Measurements from ENCODE around the gene KDM2B. TPM values are rescaled to one million over a fixed set of nuclear protein-coding genes. Genes with fewer than 3 reads are reported as not detected.

Gene KDM2B
- total and polyA plus RNA-seq, 2 experiments from 2014 or later: 59.4 to 161 TPM

DNA sequence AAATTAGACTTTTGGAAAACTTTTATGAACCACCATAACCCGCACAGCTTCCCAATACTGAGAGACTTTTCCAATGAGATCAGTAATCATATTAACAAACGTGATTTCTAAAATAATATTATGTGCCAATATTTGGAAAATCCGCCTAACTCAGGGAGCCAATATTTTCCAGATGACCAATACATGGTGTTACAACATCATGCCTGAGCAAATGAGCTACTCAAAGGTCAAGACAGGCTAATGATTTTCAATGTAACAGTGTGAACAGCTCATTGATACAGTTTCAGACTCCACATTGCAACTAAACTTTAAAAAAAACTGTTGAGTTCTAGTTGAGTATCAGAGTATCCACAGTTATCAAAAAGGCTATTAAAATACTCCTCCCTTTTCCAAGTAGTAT, 134.1 kb downstream of the KDM2B start:
- ATAC-seq: no peak
- H3K4me1 Mint-ChIP-seq: peaks cover 10% of the 10 kb centered on the region; the same call in 2 of the 3 replicates
- Histone ChIP-seq H2AFZ (no peak overlapping the region), H3K9me2 (ENCODE audit: insufficient read depth) (no peaks in the 10 kb centered on the region), H3K4me3 (no peak overlapping the region), H3K79me2 (replicated peaks; ENCODE audit: insufficient read depth) (peaks cover 52% of the 10 kb centered on the region), H3K4me1 (ENCODE audit: insufficient read depth) (no peaks in the 10 kb centered on the region), H4K20me1 (replicated peaks; ENCODE audit: insufficient read depth) (peaks cover 40% of the 10 kb centered on the region), H3K27me3 (ENCODE audit: insufficient read depth) (no peaks in the 10 kb centered on the region), H3K27ac (ENCODE audit: low read depth) (no peak overlapping the region), H3K4me2 (no peak overlapping the region), H3F3A (replicated peaks; ENCODE audit: low read depth) (peaks cover 12% of the 10 kb centered on the region), H3K36me3 (ENCODE audit: insufficient read depth) (peaks cover 10% of the 10 kb centered on the region)
- peaks cover 18% of the 10 kb centered on the region for H3K27me3 Mint-ChIP-seq (ENCODE audit: insufficient read depth, low read depth, poor library complexity)
- no peaks in the 10 kb centered on the region for H3K9me3 Mint-ChIP-seq
- no peak overlapping the region for H3K27ac Mint-ChIP-seq
- H3K36me3 Mint-ChIP-seq (ENCODE audit: low read depth): peaks cover 56% of the 10 kb centered on the region
- H3K4me3 Mint-ChIP-seq: no peak overlapping the region
- DNase-seq (ENCODE audit: low spot score): no peak
- TF ChIP-seq, protein P1, sequence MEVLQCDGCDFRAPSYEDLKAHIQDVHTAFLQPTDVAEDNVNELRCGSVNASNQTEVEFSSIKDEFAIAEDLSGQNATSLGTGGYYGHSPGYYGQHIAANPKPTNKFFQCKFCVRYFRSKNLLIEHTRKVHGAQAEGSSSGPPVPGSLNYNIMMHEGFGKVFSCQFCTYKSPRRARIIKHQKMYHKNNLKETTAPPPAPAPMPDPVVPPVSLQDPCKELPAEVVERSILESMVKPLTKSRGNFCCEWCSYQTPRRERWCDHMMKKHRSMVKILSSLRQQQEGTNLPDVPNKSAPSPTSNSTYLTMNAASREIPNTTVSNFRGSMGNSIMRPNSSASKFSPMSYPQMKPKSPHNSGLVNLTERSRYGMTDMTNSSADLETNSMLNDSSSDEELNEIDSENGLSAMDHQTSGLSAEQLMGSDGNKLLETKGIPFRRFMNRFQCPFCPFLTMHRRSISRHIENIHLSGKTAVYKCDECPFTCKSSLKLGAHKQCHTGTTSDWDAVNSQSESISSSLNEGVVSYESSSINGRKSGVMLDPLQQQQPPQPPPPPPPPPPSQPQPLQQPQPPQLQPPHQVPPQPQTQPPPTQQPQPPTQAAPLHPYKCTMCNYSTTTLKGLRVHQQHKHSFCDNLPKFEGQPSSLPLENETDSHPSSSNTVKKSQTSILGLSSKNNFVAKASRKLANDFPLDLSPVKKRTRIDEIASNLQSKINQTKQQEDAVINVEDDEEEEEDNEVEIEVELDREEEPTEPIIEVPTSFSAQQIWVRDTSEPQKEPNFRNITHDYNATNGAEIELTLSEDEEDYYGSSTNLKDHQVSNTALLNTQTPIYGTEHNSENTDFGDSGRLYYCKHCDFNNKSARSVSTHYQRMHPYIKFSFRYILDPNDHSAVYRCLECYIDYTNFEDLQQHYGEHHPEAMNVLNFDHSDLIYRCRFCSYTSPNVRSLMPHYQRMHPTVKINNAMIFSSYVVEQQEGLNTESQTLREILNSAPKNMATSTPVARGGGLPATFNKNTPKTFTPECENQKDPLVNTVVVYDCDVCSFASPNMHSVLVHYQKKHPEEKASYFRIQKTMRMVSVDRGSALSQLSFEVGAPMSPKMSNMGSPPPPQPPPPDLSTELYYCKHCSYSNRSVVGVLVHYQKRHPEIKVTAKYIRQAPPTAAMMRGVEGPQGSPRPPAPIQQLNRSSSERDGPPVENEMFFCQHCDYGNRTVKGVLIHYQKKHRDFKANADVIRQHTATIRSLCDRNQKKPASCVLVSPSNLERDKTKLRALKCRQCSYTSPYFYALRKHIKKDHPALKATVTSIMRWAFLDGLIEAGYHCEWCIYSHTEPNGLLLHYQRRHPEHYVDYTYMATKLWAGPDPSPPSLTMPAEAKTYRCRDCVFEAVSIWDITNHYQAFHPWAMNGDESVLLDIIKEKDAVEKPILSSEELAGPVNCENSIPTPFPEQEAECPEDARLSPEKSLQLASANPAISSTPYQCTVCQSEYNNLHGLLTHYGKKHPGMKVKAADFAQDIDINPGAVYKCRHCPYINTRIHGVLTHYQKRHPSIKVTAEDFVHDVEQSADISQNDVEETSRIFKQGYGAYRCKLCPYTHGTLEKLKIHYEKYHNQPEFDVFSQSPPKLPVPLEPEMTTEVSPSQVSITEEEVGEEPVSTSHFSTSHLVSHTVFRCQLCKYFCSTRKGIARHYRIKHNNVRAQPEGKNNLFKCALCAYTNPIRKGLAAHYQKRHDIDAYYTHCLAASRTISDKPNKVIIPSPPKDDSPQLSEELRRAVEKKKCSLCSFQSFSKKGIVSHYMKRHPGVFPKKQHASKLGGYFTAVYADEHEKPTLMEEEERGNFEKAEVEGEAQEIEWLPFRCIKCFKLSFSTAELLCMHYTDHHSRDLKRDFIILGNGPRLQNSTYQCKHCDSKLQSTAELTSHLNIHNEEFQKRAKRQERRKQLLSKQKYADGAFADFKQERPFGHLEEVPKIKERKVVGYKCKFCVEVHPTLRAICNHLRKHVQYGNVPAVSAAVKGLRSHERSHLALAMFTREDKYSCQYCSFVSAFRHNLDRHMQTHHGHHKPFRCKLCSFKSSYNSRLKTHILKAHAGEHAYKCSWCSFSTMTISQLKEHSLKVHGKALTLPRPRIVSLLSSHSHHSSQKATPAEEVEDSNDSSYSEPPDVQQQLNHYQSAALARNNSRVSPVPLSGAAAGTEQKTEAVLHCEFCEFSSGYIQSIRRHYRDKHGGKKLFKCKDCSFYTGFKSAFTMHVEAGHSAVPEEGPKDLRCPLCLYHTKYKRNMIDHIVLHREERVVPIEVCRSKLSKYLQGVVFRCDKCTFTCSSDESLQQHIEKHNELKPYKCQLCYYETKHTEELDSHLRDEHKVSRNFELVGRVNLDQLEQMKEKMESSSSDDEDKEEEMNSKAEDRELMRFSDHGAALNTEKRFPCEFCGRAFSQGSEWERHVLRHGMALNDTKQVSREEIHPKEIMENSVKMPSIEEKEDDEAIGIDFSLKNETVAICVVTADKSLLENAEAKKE (CRISPR knock-in tag; IDR thresholded peaks at IDR 0.05): no peak
- no peak for TF ChIP-seq EZH2 (IDR thresholded peaks at IDR 0.05; ENCODE audit: low read depth, unreplicated experiment)
- TF ChIP-seq NANOG (IDR thresholded peaks at IDR 0.05; ENCODE audit: borderline replicate concordance): no peak
- no peak for TF ChIP-seq JUNB (IDR thresholded peaks at IDR 0.05; ENCODE audit: unreplicated experiment)
- TF ChIP-seq, protein P2, sequence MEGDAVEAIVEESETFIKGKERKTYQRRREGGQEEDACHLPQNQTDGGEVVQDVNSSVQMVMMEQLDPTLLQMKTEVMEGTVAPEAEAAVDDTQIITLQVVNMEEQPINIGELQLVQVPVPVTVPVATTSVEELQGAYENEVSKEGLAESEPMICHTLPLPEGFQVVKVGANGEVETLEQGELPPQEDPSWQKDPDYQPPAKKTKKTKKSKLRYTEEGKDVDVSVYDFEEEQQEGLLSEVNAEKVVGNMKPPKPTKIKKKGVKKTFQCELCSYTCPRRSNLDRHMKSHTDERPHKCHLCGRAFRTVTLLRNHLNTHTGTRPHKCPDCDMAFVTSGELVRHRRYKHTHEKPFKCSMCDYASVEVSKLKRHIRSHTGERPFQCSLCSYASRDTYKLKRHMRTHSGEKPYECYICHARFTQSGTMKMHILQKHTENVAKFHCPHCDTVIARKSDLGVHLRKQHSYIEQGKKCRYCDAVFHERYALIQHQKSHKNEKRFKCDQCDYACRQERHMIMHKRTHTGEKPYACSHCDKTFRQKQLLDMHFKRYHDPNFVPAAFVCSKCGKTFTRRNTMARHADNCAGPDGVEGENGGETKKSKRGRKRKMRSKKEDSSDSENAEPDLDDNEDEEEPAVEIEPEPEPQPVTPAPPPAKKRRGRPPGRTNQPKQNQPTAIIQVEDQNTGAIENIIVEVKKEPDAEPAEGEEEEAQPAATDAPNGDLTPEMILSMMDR (conservative IDR thresholded peaks at IDR 0.05; ENCODE audit: low read depth in 2 of 2): no peak
- no peak for TF ChIP-seq CREB1 (CRISPR knock-in tag; IDR thresholded peaks at IDR 0.05; ENCODE audit: low read depth)
- no peak for TF ChIP-seq STAT1 (IDR thresholded peaks at IDR 0.05; ENCODE audit: unreplicated experiment)
- TF ChIP-seq EZH2phosphoT487 (IDR thresholded peaks at IDR 0.05; ENCODE audit: unreplicated experiment): no peak
- TF ChIP-seq, protein P3, sequence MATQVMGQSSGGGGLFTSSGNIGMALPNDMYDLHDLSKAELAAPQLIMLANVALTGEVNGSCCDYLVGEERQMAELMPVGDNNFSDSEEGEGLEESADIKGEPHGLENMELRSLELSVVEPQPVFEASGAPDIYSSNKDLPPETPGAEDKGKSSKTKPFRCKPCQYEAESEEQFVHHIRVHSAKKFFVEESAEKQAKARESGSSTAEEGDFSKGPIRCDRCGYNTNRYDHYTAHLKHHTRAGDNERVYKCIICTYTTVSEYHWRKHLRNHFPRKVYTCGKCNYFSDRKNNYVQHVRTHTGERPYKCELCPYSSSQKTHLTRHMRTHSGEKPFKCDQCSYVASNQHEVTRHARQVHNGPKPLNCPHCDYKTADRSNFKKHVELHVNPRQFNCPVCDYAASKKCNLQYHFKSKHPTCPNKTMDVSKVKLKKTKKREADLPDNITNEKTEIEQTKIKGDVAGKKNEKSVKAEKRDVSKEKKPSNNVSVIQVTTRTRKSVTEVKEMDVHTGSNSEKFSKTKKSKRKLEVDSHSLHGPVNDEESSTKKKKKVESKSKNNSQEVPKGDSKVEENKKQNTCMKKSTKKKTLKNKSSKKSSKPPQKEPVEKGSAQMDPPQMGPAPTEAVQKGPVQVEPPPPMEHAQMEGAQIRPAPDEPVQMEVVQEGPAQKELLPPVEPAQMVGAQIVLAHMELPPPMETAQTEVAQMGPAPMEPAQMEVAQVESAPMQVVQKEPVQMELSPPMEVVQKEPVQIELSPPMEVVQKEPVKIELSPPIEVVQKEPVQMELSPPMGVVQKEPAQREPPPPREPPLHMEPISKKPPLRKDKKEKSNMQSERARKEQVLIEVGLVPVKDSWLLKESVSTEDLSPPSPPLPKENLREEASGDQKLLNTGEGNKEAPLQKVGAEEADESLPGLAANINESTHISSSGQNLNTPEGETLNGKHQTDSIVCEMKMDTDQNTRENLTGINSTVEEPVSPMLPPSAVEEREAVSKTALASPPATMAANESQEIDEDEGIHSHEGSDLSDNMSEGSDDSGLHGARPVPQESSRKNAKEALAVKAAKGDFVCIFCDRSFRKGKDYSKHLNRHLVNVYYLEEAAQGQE (IDR thresholded peaks at IDR 0.05; ENCODE audit: unreplicated experiment): no peak
- TF ChIP-seq POLR2AphosphoS5 (IDR thresholded peaks at IDR 0.05; ENCODE audit: low read depth): no peak
- TF ChIP-seq, protein P4, sequence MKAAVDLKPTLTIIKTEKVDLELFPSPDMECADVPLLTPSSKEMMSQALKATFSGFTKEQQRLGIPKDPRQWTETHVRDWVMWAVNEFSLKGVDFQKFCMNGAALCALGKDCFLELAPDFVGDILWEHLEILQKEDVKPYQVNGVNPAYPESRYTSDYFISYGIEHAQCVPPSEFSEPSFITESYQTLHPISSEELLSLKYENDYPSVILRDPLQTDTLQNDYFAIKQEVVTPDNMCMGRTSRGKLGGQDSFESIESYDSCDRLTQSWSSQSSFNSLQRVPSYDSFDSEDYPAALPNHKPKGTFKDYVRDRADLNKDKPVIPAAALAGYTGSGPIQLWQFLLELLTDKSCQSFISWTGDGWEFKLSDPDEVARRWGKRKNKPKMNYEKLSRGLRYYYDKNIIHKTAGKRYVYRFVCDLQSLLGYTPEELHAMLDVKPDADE (IDR thresholded peaks at IDR 0.05): no peak
- TF ChIP-seq ZNF331 (CRISPR knock-in tag; IDR thresholded peaks at IDR 0.05; ENCODE audit: low read depth): no peak
- no peak for TF ChIP-seq ZNF114 (CRISPR knock-in tag; IDR thresholded peaks at IDR 0.05)

Measured in GM23338 (cell line).